GM19328 (cell line): ENCODE results near the gene SPPL2C.

Experiments
- ATAC-seq: cut with Tn5 transposase; IDR thresholded peaks from one replicate; pipeline ENCODE4 v1.9.1; 2021; ENCODE audit warnings: mild to moderate bottlenecking, moderate library complexity; ENCODE audit not compliant: unreplicated experiment

SPPL2C gene

GRCh38 chr17:45874151-45874550 lies 29.5 kb downstream of the SPPL2C start:
- no peak for ATAC-seq

DNA sequence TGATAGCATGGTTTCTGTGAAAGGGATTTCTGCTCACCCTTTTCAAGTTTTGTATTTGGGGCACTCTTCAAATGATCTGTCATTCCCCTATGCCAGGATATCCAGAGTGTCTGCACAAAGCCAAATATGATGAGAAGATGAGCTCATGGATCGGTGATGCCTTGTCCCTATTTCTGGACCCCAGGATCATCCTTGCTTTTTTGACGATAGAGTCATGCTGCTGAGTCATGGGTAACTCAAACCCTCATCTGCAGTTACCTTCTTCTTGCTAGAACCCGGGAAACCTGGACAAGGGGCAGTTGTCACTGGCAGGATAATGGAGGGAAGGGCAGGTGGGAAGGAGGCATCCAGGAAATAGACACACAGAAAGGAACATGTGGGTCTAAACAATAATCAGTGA lies 31.9 kb downstream of the SPPL2C start:
- no peak for ATAC-seq

- no peak for ATAC-seq
Measured at GRCh38 chr17:45877467-45877866, 32.8 kb downstream of the SPPL2C start.

DNA sequence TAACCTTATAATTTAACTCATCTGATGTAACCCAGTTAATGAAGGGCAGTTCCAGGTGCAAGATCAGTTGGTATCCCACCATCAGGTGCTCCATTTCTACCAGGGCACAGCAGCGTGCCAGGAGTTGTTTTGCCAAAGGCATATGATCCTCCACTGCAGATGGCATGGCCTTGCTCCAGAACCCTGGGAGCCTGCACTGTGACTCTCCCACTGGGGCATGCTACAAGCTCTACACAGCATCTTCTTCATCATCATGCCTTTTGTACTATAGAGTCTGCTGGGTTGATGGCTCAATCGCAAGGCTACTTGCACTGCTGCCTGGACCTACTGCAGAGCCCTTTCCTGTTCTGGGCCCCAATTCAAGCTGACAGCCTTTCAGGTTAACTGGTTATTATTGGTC lies 38.4 kb downstream of the SPPL2C start:
- ATAC-seq = no peak

- ATAC-seq = no peak
Measured at GRCh38 chr17:45886852-45887251, 42.2 kb downstream of the SPPL2C start.

GRCh38 chr17:45888392-45888791 lies 43.7 kb downstream of the SPPL2C start:
- ATAC-seq = no peak

DNA sequence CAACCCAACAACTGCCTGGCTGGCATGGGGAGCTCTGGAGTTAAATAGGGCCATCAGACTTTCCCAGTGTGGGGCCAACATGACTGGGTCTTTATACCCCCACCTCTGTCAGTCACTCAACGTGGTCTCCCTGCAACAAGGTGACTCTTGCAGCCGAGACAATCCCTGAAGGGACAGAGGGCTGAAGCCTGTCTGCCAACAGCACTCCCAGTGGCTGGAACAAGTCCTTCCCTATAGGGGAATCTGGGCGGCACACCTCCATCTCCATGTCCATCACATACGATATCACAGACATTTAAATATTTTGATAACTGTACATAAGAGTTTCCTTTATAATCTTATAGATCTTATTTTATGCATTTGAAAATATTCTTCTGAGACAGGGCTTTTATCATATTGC lies 44.9 kb downstream of the SPPL2C start:
- ATAC-seq = no peak

DNA sequence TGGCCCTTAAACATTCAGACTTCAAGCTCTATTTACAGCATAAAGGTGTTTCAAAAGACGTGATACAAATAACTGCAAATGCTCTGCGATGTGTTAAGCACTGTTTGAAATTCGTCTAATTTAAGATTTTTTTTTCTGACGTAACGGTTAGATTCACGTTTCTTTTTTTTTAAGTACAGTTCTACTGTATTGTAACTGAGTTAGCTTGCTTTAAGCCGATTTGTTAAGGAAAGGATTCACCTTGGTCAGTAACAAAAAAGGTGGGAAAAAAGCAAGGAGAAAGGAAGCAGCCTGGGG lies 49.0 kb downstream of the SPPL2C start:
- no peak for ATAC-seq

GRCh38 chr17:45894022-45894784 lies 49.5 kb downstream of the SPPL2C start, which contains the start of gene MAPT:
MAPT (plus strand) TSS chr17:45894554; CDS start chr17:45962338, 67,784 bp downstream.
- ATAC-seq = no peak

DNA sequence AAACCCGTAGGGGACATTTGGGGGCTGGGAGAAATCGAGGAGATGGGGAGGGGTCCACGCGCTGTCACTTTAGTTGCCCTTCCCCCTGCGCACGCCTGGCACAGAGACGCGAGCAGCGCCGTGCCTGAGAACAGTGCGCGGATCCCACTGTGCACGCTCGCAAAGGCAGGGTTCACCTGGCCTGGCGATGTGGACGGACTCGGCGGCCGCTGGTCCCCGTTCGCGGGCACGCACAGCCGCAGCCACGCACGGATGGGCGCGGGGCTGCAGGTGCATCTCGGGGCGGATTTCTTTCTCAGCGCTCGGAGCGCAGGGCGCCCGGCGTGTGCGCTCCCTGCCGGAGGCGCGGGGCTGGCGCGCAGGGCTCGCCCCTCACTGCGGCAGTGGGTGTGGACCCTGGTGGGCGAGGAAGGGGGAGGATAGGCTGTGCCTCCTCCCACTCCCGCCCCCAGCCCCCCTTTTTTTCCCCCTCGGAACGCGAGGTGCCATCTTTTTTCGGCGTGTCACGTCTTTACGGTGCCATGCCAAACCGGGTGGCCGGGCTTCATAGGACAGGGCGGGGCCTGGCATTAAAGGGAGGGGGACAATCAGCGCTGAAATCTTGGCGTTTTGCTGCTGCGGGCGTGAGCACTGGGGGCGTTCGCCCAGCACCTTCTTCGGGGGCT lies 50.8 kb downstream of the SPPL2C start:
- ATAC-seq = no peak

DNA sequence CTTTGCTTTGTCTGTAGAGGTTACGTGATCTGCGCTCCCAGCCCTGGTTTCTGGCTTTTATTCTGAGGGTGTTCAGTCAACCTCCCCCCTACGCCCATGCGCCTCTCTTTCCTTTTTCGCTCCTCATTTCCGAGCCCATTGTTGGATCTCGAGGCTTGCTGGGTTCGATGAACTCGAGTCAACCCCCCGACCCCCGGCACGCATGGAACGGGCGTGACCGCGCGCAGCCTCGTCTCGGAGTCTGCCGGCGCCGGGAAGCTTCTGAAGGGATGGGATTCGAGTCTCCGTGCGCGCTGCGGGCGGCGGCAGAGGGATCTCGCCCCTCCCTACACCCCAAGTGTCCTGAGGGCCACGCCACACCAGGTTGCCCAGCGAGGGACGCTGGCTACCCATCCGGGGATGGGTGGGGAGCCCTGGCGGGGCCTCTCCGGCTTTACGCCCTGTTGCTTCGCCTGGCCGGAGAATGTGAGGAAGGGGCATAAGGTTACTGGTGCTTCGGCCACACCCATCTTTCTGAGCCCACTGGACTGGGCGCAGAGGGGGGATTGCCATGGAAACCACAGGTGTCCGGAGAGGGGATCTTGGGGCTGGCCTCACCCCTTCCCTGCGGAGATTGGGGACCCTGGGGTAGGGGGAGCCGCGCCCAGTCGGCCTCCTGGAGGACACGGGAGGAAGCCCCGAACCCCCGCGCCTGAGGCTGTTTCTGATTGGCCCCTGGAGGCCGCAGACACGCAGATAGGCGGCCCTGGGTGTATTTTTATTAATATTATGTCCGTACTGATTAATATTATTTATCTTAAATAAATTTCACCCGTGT lies 51.5 kb downstream of the SPPL2C start:
- ATAC-seq = no peak
